ENCODE data around the gene PNCK.

The PNCK gene

DNA sequence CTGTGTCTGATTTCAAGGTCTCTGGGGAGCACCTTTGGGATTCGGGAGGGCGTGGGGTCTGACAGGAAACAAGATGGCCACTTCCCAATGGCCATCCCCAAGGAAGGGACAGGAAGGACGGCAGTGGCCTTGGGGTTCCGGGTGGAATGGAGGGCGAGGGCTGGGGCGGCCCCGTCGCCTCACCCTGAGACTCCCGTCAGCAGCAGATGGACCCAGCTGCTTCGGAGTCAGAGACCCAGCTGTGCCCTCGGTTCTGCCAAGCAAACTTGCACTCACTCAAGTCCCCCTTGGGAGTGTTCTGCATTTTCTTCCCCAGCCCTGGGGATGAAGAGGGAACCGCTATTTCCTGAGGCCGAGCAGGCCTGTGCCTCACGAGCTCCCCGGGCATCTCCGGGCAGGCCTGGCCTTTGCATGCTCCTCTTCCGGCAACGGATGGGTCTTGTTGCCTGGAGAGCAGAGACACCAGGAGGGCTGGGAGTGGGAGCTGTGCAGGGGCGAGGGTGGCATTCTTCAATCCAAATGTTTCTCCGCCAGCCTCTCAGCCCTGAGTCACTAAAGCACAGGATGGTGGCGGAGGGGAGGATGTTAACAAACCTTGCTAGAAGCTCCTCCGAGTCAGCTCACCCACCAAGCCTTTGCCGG is 33.4 kb downstream of the PNCK start:
- no peak overlapping the region for H3K4me3 ChIP-seq (ENCODE audit: control insufficient read depth, low read depth, low read length)
- TF ChIP-seq, protein P1, sequence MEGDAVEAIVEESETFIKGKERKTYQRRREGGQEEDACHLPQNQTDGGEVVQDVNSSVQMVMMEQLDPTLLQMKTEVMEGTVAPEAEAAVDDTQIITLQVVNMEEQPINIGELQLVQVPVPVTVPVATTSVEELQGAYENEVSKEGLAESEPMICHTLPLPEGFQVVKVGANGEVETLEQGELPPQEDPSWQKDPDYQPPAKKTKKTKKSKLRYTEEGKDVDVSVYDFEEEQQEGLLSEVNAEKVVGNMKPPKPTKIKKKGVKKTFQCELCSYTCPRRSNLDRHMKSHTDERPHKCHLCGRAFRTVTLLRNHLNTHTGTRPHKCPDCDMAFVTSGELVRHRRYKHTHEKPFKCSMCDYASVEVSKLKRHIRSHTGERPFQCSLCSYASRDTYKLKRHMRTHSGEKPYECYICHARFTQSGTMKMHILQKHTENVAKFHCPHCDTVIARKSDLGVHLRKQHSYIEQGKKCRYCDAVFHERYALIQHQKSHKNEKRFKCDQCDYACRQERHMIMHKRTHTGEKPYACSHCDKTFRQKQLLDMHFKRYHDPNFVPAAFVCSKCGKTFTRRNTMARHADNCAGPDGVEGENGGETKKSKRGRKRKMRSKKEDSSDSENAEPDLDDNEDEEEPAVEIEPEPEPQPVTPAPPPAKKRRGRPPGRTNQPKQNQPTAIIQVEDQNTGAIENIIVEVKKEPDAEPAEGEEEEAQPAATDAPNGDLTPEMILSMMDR (IDR thresholded peaks at IDR 0.05; ENCODE audit: control insufficient read depth, insufficient read depth, low read depth, low read length, missing control alignments): no peak
- no peak for DNase-seq (ENCODE audit: low read depth)

DNA sequence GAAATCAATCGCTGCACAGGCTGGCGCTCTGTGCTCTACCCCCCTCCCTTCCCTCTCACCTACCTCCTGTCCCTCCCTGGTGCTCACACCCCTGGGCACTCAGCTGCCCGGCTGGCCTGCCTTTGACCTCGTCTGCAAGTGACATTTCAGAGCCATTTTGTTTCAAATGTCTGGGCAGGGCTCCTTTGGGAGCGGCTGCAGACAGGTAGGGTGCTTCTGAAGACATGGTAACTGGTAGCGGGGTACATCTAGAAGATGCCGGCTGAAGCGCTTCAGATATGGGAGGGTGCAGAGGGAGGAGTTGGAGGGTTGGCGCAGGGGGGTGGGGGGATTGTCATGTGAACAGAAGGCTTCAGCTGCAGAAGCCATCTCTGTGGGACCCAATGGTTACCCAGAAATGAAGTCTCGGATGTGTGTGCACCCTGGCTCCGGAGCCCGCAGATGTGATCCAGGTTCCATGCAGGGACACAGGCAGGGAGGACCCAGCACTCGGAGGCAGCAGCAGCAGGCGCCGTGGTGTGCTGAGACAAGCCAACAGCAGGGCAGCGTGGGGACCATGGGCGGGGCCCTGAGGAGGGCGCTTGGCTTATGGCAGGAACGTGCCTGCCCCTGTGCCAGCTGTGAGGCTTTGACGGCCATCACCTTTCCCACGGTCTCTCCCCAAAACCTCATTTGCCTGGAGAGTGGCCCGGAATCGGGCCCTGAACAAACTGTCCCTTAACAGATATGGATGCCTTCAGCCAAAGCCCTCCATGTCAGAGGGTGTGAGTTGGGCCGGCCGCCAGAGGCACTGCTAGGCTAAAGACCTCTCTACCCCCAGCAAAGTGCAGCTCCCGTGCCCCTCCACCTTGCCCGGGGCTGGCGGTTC is 34.2 kb downstream of the PNCK start:
- DNase-seq (ENCODE audit: low read depth): no peak
- no peak overlapping the region for H3K4me3 ChIP-seq (ENCODE audit: control insufficient read depth, low read depth, low read length)
- TF ChIP-seq, protein P1 (IDR thresholded peaks at IDR 0.05; ENCODE audit: control insufficient read depth, insufficient read depth, low read depth, low read length, missing control alignments): no peak

DNA sequence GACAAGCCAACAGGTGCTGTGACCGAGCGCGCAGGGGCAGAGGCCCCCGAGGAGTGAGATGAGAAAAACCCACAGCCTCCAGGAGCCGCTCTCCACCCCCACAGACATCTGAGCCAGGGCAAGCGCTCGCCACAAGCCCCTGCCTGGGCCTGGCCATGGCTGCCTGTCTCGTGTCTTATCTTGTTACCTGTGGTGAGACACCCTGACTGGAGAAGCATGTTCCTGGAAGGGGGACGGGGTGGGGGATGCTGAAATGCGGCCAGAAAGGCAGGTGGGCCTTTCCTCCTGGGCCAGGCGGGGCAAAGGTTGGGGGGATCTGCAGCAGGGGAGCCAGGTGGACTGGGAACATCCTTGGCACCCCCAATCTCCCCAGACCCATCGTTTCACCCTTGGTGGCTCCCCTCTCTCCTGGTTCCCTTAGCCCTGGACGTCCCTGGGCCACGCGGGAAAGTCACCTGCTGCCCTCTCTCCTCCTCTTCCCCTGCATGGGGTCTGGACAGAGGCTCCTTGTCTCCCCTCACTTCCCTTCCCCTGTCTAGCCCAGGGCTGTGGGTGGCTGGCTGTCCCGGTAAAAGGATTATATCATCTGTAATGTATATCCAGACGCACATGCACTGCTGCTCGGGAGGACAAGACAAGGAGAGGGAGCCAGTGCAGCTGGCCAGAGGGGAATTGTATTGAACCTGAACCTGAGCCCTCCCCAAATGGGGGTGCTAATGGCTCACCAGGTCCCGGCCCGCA is 35.0 kb downstream of the PNCK start:
- no peak overlapping the region for H3K4me3 ChIP-seq (ENCODE audit: control insufficient read depth, low read depth, low read length)
- TF ChIP-seq, protein P1 (IDR thresholded peaks at IDR 0.05; ENCODE audit: control insufficient read depth, insufficient read depth, low read depth, low read length, missing control alignments): no peak
- DNase-seq (ENCODE audit: low read depth): no peak

DNA sequence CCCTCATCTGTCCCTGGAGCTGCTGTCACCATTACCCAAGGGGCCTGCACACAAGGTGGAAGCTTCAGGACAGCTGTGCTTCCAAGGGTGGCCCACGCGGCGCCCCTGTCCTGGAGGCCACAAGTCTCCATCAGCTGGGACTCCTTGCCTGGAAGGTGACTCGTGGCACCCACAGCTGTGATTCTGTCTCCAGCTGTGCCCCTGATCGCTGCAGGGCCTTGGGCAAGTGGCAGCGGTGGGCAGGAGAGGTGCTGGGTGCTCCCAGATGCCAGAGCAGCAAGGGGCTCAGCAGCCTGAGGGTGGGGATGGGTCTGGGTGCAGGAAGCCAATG is 35.6 kb downstream of the PNCK start:
- H3K4me3 ChIP-seq (ENCODE audit: control insufficient read depth, low read depth, low read length): no peak overlapping the region
- no peak for DNase-seq (ENCODE audit: low read depth)
- TF ChIP-seq, protein P1 (IDR thresholded peaks at IDR 0.05; ENCODE audit: control insufficient read depth, insufficient read depth, low read depth, low read length, missing control alignments): no peak

DNA sequence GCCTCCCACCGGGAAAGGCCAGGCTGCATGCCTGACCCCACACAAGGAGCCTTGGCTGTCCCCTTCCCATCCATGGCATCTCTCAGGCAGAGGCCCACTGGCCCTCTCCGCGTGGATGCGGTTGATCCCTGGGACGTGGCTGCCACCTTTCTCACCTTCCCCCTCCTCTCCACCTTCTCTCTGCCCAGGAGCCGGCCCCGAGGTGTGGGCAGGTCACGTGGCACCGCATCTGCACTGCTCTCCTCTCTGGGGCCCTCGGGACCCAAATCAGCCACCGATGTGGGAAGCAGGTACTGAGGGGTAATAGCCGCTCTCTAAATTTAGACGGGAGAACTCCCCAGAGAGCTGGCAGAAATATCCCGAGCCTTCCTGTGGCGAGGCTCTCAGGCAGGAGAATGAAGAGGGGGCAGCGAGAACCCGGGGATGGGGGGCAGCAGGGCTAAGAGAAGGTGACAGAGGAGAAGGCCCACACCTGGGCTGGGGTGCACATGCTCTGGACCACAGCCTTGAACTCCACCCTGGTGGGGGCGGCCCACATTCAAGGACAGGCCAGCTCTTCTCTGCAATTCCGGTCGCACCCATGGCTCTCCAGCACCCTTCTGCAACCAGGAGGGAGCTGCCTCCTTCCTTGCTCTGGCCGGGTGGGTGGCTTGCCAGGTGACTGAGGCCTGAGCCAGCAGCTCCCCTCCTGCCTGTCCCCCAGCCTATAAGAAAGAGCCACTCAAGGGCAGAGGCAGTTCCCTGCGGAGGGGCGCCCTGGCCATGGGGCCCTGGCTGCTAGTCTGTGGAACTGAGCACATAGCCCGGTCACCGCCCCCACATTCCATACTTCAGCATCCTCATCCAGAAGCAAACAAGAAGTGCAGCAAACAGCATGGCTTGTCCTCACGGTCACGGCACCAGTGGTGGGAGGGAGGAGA is 36.2 kb downstream of the PNCK start:
- no peak overlapping the region for H3K4me3 ChIP-seq (ENCODE audit: control insufficient read depth, low read depth, low read length)
- DNase-seq (ENCODE audit: low read depth): no peak
- TF ChIP-seq, protein P1 (IDR thresholded peaks at IDR 0.05; ENCODE audit: control insufficient read depth, insufficient read depth, low read depth, low read length, missing control alignments): no peak

DNA sequence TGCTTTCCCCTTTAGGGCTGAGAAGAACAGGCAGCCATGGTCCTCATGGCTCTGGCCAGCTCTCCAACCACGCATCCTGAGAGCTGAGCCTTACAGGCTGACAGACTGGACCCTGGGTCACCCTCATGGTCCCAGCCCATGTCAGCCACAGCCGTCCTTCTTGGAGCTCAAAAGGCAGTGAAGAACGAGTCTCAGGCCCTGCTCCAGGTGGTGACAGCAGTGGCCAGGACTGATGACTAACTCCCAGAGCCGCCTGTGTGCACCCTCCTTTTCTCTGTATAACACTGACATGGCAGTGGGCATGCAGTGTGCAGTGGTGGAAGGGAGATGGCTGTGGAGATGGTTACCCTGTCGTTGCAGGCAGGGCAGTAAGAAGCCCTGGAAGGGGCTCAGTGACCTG is 36.9 kb downstream of the PNCK start:
- TF ChIP-seq, protein P1 (IDR thresholded peaks at IDR 0.05; ENCODE audit: control insufficient read depth, insufficient read depth, low read depth, low read length, missing control alignments): no peak
- no peak overlapping the region for H3K4me3 ChIP-seq (ENCODE audit: control insufficient read depth, low read depth, low read length)
- DNase-seq (ENCODE audit: low read depth): no peak
